ENCODE data around the gene UBE2G1. TPM values are rescaled to one million over a fixed set of nuclear protein-coding genes. Genes with fewer than 3 reads are reported as not detected.

Gene UBE2G1
- total and polyA plus RNA-seq, 2 of the 13 experiments (the other 11 are each of a cell fraction or from before 2014, with no cell fraction given) = 27.9 to 42.6 TPM

- BruUV-seq (replicated peaks) = no TSS peak
- DNase-seq (ENCODE audit: low spot score) (peak; percentile 63), FAIRE-seq (peak; percentile 72), ATAC-seq (peak; percentile 98)
- intact Hi-C loops (cut with micrococcal nuclease; ENCODE audit: unreplicated experiment) = loop anchor here (1.0 kb wide), 1 partner anchor 198 kb away; no protein-coding TSS in a partner anchor
- Histone ChIP-seq H3K4me1 (ENCODE audit: insufficient read depth, low read length) (peaks cover 8% of the 10 kb centered on the region), H3K79me2 (ENCODE audit: insufficient read depth, low read length) (no peaks in the 10 kb centered on the region), H3K4me2 (ENCODE audit: low read depth, low read length) (peak overlapping the region; percentile 75), H3K9me3 (ENCODE audit: low read length) (no peaks in the 10 kb centered on the region), H3K27ac (ENCODE audit: extremely low read length, insufficient read depth, low read length) (no peak overlapping the region), H3K9ac (ENCODE audit: insufficient read depth, low read depth, low read length) (no peak overlapping the region), H2AFZ (ENCODE audit: low read length) (no peak overlapping the region), H3K4me3 (replicated peaks in 1 of 3; ENCODE audit: insufficient read depth in 1 of 3, low read depth in 2 of 3, low read length in 3 of 3) (peak overlapping the region in 1 of 3 experiments; percentile 64; a peak in 2 of 6 replicates), H3K36me3 (replicated peaks in 1 of 2; ENCODE audit: control insufficient read depth in 1 of 2, insufficient read depth in 2 of 2, low read length in 2 of 2) (no peaks in the 10 kb centered on the region), H4K20me1 (ENCODE audit: insufficient read depth, low read length) (no peaks in the 10 kb centered on the region), H3K27me3 (ENCODE audit: control insufficient read depth in 1 of 2, insufficient read depth in 2 of 2, low read length in 2 of 2) (peaks cover 0 to 4% of the 10 kb centered on the region in 2 experiments; a peak in 1 of 5 replicates)
- CTCF ChIA-PET (ENCODE audit: low intra/inter-chr PET ratio, low total read pairs) = interaction anchor here (1.1 to 2.9 kb wide), 3 partner anchors 155 to 212 kb away, joined by 3 to 21 read pairs (median 19); no protein-coding TSS in a partner anchor
- in situ Hi-C loops (cut with HindIII; ENCODE audit: extremely low pct_ligation_motif_present, low pct_unique_long_range_greater_than_20kb) = loop anchor here (10.0 kb wide), 1 partner anchor 208 kb away; no protein-coding TSS in a partner anchor
- POLR2A ChIA-PET = no interaction called here
- WGBS (ENCODE audit: low lambda C conversion rate) = 46% methylated on average over 17 of the region's 27 CpGs
- TF ChIP-seq ZNF629 (CRISPR knock-in tag; conservative IDR thresholded peaks at IDR 0.05) (peak; percentile 95), ZNF350 (CRISPR knock-in tag; IDR thresholded peaks at IDR 0.05; ENCODE audit: borderline replicate concordance, low read depth) (peak; percentile 43; the same call in 1 of the 2 replicates), ZMYM3 (CRISPR knock-in tag; IDR thresholded peaks at IDR 0.05) (peak; percentile 95), ZNF580 (CRISPR knock-in tag; IDR thresholded peaks at IDR 0.05; ENCODE audit: borderline replicate concordance, low read depth) (0 out of 2 replicates have a peak, but pooled peaks have one; percentile 35), ADNP (CRISPR knock-in tag; IDR thresholded peaks at IDR 0.05) (0 out of 2 replicates have a peak, but pooled peaks have one; percentile 51), XRCC5 (optimal IDR thresholded peaks at IDR 0.05; ENCODE audit: low read length) (peak; percentile 61), ZNF567 (CRISPR knock-in tag; IDR thresholded peaks at IDR 0.05; ENCODE audit: borderline replicate concordance) (peak; percentile 87; the same call in 1 of the 2 replicates), KMT2A (CRISPR knock-in tag; IDR thresholded peaks at IDR 0.05) (peak; percentile 46; the same call in 1 of the 2 replicates), ZFP91 (CRISPR knock-in tag; IDR thresholded peaks at IDR 0.05; ENCODE audit: borderline replicate concordance) (peak; percentile 24; the same call in 1 of the 2 replicates)
- TF ChIP-seq, protein P1, sequence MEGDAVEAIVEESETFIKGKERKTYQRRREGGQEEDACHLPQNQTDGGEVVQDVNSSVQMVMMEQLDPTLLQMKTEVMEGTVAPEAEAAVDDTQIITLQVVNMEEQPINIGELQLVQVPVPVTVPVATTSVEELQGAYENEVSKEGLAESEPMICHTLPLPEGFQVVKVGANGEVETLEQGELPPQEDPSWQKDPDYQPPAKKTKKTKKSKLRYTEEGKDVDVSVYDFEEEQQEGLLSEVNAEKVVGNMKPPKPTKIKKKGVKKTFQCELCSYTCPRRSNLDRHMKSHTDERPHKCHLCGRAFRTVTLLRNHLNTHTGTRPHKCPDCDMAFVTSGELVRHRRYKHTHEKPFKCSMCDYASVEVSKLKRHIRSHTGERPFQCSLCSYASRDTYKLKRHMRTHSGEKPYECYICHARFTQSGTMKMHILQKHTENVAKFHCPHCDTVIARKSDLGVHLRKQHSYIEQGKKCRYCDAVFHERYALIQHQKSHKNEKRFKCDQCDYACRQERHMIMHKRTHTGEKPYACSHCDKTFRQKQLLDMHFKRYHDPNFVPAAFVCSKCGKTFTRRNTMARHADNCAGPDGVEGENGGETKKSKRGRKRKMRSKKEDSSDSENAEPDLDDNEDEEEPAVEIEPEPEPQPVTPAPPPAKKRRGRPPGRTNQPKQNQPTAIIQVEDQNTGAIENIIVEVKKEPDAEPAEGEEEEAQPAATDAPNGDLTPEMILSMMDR (CRISPR knock-in tag; IDR thresholded peaks at IDR 0.05) = peak; percentile 97
- TF ChIP-seq, protein P2, sequence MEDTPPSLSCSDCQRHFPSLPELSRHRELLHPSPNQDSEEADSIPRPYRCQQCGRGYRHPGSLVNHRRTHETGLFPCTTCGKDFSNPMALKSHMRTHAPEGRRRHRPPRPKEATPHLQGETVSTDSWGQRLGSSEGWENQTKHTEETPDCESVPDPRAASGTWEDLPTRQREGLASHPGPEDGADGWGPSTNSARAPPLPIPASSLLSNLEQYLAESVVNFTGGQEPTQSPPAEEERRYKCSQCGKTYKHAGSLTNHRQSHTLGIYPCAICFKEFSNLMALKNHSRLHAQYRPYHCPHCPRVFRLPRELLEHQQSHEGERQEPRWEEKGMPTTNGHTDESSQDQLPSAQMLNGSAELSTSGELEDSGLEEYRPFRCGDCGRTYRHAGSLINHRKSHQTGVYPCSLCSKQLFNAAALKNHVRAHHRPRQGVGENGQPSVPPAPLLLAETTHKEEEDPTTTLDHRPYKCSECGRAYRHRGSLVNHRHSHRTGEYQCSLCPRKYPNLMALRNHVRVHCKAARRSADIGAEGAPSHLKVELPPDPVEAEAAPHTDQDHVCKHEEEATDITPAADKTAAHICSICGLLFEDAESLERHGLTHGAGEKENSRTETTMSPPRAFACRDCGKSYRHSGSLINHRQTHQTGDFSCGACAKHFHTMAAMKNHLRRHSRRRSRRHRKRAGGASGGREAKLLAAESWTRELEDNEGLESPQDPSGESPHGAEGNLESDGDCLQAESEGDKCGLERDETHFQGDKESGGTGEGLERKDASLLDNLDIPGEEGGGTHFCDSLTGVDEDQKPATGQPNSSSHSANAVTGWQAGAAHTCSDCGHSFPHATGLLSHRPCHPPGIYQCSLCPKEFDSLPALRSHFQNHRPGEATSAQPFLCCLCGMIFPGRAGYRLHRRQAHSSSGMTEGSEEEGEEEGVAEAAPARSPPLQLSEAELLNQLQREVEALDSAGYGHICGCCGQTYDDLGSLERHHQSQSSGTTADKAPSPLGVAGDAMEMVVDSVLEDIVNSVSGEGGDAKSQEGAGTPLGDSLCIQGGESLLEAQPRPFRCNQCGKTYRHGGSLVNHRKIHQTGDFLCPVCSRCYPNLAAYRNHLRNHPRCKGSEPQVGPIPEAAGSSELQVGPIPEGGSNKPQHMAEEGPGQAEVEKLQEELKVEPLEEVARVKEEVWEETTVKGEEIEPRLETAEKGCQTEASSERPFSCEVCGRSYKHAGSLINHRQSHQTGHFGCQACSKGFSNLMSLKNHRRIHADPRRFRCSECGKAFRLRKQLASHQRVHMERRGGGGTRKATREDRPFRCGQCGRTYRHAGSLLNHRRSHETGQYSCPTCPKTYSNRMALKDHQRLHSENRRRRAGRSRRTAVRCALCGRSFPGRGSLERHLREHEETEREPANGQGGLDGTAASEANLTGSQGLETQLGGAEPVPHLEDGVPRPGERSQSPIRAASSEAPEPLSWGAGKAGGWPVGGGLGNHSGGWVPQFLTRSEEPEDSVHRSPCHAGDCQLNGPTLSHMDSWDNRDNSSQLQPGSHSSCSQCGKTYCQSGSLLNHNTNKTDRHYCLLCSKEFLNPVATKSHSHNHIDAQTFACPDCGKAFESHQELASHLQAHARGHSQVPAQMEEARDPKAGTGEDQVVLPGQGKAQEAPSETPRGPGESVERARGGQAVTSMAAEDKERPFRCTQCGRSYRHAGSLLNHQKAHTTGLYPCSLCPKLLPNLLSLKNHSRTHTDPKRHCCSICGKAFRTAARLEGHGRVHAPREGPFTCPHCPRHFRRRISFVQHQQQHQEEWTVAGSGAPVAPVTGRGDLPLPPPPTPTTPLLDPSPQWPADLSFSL (CRISPR knock-in tag; IDR thresholded peaks at IDR 0.05) = no peak
These were observed 46.7 kb upstream of the UBE2G1 start for GRCh38 chr17:4412933-4413831.

All from HepG2 (cell line).